ENCODE data around the gene COL9A3.

COL9A3 gene

GRCh38 chr20:62820962-62821725, 4.3 kb downstream of the COL9A3 start:
- no peak overlapping the region for H3K4me3 ChIP-seq (ENCODE audit: low read length)
- H3K9me3 ChIP-seq (ENCODE audit: insufficient read depth, low read length) = no peaks in the 10 kb centered on the region
- TF ChIP-seq EZH2phosphoT487 (IDR thresholded peaks at IDR 0.05; ENCODE audit: low read depth) = no peak
- no peak for TF ChIP-seq CTCF (IDR thresholded peaks at IDR 0.05; ENCODE audit: low read depth, low read length)
- H2AFZ ChIP-seq (ENCODE audit: low read depth, low read length) = no peak overlapping the region
- H4K20me1 ChIP-seq (ENCODE audit: insufficient read depth, low read length) = no peaks in the 10 kb centered on the region
- H3K79me2 ChIP-seq (ENCODE audit: low read length) = no peaks in the 10 kb centered on the region
- peaks cover 38% of the 10 kb centered on the region for H3K4me1 ChIP-seq (ENCODE audit: low read length)
- H3K27ac ChIP-seq (ENCODE audit: low read length) = no peak overlapping the region
- H3K36me3 ChIP-seq (replicated peaks; ENCODE audit: low read depth, low read length) = no peaks in the 10 kb centered on the region
- peaks cover 7% of the 10 kb centered on the region for H3K27me3 ChIP-seq (ENCODE audit: low read depth, low read length)
- H3K4me2 ChIP-seq (ENCODE audit: low read length) = no peak overlapping the region
- no peak overlapping the region for H3K9ac ChIP-seq (ENCODE audit: low read length)

GRCh38 chr20:62821726-62822210, 4.9 kb downstream of the COL9A3 start:
- H3K27me3 ChIP-seq (ENCODE audit: low read depth, low read length) = peaks cover 7% of the 10 kb centered on the region
- no peaks in the 10 kb centered on the region for H3K9me3 ChIP-seq (ENCODE audit: insufficient read depth, low read length)
- H3K27ac ChIP-seq (ENCODE audit: low read length) = no peak overlapping the region
- H3K9ac ChIP-seq (ENCODE audit: low read length) = no peak overlapping the region
- H4K20me1 ChIP-seq (ENCODE audit: insufficient read depth, low read length) = no peaks in the 10 kb centered on the region
- H3K4me3 ChIP-seq (ENCODE audit: low read length) = no peak overlapping the region
- peaks cover 43% of the 10 kb centered on the region for H3K4me1 ChIP-seq (ENCODE audit: low read length)
- H3K36me3 ChIP-seq (replicated peaks; ENCODE audit: low read depth, low read length) = no peaks in the 10 kb centered on the region
- TF ChIP-seq EZH2phosphoT487 (IDR thresholded peaks at IDR 0.05; ENCODE audit: low read depth) (no peak), CTCF (IDR thresholded peaks at IDR 0.05; ENCODE audit: low read depth, low read length) (no peak)
- H3K4me2 ChIP-seq (ENCODE audit: low read length) = no peak overlapping the region
- H3K79me2 ChIP-seq (ENCODE audit: low read length) = no peaks in the 10 kb centered on the region
- no peak overlapping the region for H2AFZ ChIP-seq (ENCODE audit: low read depth, low read length)

- TF ChIP-seq CTCF (IDR thresholded peaks at IDR 0.05; ENCODE audit: low read depth, low read length) (no peak), EZH2phosphoT487 (IDR thresholded peaks at IDR 0.05; ENCODE audit: low read depth) (no peak)
- no peaks in the 10 kb centered on the region for H4K20me1 ChIP-seq (ENCODE audit: insufficient read depth, low read length)
- no peak overlapping the region for H2AFZ ChIP-seq (ENCODE audit: low read depth, low read length)
- H3K9ac ChIP-seq (ENCODE audit: low read length) = no peak overlapping the region
- peak overlapping the region; percentile 26; the same call in 1 of the 2 replicates for H3K4me2 ChIP-seq (ENCODE audit: low read length)
- H3K79me2 ChIP-seq (ENCODE audit: low read length) = no peaks in the 10 kb centered on the region
- peaks cover 7% of the 10 kb centered on the region for H3K27me3 ChIP-seq (ENCODE audit: low read depth, low read length)
- H3K9me3 ChIP-seq (ENCODE audit: insufficient read depth, low read length) = no peaks in the 10 kb centered on the region
- no peak overlapping the region for H3K4me3 ChIP-seq (ENCODE audit: low read length)
- peaks cover 43% of the 10 kb centered on the region for H3K4me1 ChIP-seq (ENCODE audit: low read length)
- no peak overlapping the region for H3K27ac ChIP-seq (ENCODE audit: low read length)
- H3K36me3 ChIP-seq (replicated peaks; ENCODE audit: low read depth, low read length) = no peaks in the 10 kb centered on the region
Measured at GRCh38 chr20:62822239-62822787, 5.5 kb downstream of the COL9A3 start.

All from OCI-LY3 (cell line).